AG04450 (cell line): ENCODE data around the gene CCDC92B. TPM values are rescaled to one million over a fixed set of nuclear protein-coding genes. Genes with fewer than 3 reads are reported as not detected.

Source experiments
- CTCF ChIA-PET: fragments of 300-600, 350-600 bp; formaldehyde crosslinking; extraction: SDS; loops from one replicate; lab custom pipeline; 2022; ENCODE audit warnings: antibody characterized with exemption, inconsistent platforms; lab: Charles Lee
- POLR2A ChIA-PET: fragments of 350-600 bp; formaldehyde crosslinking; extraction: SDS; loops from one replicate; lab custom pipeline; 2021; ENCODE audit warnings: antibody characterized with exemption, inconsistent platforms; lab: Yijun Ruan, JAX
- DNase-seq: peaks from one replicate; pipeline ENCODE4 v3.0.0-alpha.2; 2011; ENCODE audit warnings: low read depth, low spot score
- H3K27ac ChIP-seq: one replicate; pipeline ENCODE4 v1.5.1; 2012; ENCODE audit warnings: low read depth, low read length, control low read depth
- H3K27me3 ChIP-seq: one replicate; pipeline ENCODE4 v1.6.0; 2012; ENCODE audit warnings: low read length; ENCODE audit not compliant: control insufficient read depth, insufficient read depth
- H3K4me3 ChIP-seq: 2 replicates; pipeline ENCODE4 v1.5.1; 2011; ENCODE audit warnings: mild to moderate bottlenecking, low read depth, low read length, control low read depth
- H3K9me3 ChIP-seq: 2 replicates; pipeline ENCODE4 v1.5.1; 2012; ENCODE audit warnings: low read length; ENCODE audit not compliant: control insufficient read depth, insufficient read depth
- CTCF ChIP-seq: IDR thresholded peaks from 2 replicates; pipeline ENCODE4 v1.5.1; 2011; ENCODE audit warnings: low read depth, low read length, control low read depth, inconsistent platforms
- polyA plus RNA-seq: library from polyadenylated mRNA; depleted of rRNA; stranded (reverse); fragments of >200 nt; gene quantifications from 2 replicates; pipeline ENCODE4 v1.2.3, GENCODE V29; 2011

CCDC92B gene
- polyA plus RNA-seq, 1 experiment, result not detected

GRCh38 chr17:2705888-2706795, 43.3 kb downstream of the CCDC92B start:
- DNase-seq, result no peak

GRCh38 chr17:2705263-2705662, 44.2 kb downstream of the CCDC92B start:
- DNase-seq, result peak; percentile 29
- ChIA-PET POLR2A (no interaction called here), CTCF (interaction anchor here (0.7 kb wide), 1 partner anchor 95 kb away, joined by 3 read pairs; no protein-coding TSS in a partner anchor)
- TF ChIP-seq CTCF, result no peak
- no peaks in the 10 kb centered on the region for H3K9me3 ChIP-seq
- H3K27me3 ChIP-seq, result no peaks in the 10 kb centered on the region
- no peak overlapping the region for H3K4me3 ChIP-seq
- H3K27ac ChIP-seq, result peak overlapping the region; percentile 68

More at GRCh38 chr17:2705888-2706795, 43.3 kb downstream of the CCDC92B start:
- CTCF ChIA-PET, result interaction anchor here (0.5 to 0.7 kb wide), 2 partner anchors 96 to 306 kb away, joined by 3 to 5 read pairs; no protein-coding TSS in a partner anchor
- Histone ChIP-seq H3K9me3 (no peaks in the 10 kb centered on the region), H3K27ac (peak overlapping the region; percentile 68), H3K27me3 (no peaks in the 10 kb centered on the region), H3K4me3 (no peak overlapping the region)
- POLR2A ChIA-PET, result no interaction called here
- no peak for TF ChIP-seq CTCF

GRCh38 chr17:2704890-2705248, 44.6 kb downstream of the CCDC92B start:
- no peak for DNase-seq
- Histone ChIP-seq H3K4me3 (no peak overlapping the region), H3K27ac (no peak overlapping the region), H3K9me3 (no peaks in the 10 kb centered on the region), H3K27me3 (no peaks in the 10 kb centered on the region)
- no peak for TF ChIP-seq CTCF
- ChIA-PET POLR2A (no interaction called here), CTCF (no interaction called here)

GRCh38 chr17:2704031-2704889, 45.2 kb downstream of the CCDC92B start:
- Histone ChIP-seq H3K27me3 (no peaks in the 10 kb centered on the region), H3K9me3 (no peaks in the 10 kb centered on the region), H3K27ac (no peak overlapping the region), H3K4me3 (no peak overlapping the region)
- POLR2A ChIA-PET, result no interaction called here
- no peak for DNase-seq
- TF ChIP-seq CTCF, result no peak
- CTCF ChIA-PET, result no interaction called here
